GM21367 (cell line): ENCODE measurements around the gene PRKACA.
"Not testable (repeated sequence)": the region's sequence is repeated elsewhere in the genome, so short reads cannot be mapped to it uniquely, and the experiment has no call there.

Source experiments
- ATAC-seq: cut with Tn5 transposase; IDR thresholded peaks from one replicate; pipeline ENCODE4 v1.9.1; 2021; ENCODE audit not compliant: unreplicated experiment

Gene PRKACA

DNA sequence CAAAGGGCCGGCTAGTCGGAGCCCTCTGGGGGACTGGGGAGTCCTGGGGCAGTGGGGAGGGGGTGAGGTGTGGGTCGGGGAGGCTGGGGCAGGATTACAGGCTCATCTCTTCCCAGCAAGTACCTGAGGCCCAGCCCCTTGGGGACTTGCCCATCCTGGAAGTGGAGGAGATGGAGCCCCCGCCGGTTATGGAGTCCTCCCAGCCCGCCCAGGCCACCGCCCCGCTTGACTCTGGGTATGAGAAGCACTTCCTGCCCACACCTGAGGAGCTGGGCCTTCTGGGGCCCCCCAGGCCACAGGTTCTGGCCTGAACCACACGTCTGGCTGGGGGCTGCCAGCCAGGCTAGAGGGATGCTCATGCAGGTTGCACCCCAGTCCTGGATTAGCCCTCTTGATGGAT, 65.6 kb downstream of the PRKACA start:
- no peak for ATAC-seq

DNA sequence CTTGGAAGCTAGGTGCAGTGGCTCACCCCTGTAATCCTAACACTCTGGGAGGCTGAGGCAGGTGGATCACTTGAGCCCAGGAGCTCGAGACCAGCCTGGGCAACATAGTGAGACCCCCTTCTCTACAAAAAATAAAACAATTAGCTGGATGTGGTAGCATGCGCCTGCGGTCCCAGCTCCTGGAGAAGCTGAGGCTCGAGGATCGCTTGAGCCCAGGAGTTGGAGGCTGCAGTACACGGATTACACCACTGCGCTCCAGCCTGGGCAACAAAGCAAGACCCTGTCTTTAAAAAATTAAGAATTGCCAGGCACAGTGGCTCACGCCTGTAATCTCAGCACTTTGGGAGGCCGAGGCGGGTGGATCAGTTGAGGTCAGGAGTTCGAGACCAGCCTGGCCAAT, 66.6 kb downstream of the PRKACA start:
- ATAC-seq: not testable (repeated sequence)

DNA sequence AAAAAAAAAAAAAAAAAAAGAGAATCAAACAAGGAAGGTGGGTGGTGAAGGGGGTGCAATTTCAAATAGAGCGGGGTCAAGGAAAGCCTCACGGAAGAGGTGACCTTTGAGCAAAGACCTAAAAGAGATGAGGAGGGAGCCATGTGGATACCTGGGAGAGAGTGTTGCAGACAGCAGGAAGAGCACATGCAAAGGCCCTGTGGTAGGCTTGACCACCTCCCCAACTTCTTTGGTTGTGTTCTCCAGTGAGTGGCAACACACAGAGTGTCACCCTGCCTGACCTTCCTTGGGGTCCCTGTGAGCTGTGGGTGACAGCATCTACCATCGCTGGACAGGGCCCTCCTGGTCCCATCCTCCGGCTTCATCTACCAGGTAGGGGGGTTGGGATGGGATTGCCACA, 67.0 kb downstream of the PRKACA start:
- no peak for ATAC-seq

DNA sequence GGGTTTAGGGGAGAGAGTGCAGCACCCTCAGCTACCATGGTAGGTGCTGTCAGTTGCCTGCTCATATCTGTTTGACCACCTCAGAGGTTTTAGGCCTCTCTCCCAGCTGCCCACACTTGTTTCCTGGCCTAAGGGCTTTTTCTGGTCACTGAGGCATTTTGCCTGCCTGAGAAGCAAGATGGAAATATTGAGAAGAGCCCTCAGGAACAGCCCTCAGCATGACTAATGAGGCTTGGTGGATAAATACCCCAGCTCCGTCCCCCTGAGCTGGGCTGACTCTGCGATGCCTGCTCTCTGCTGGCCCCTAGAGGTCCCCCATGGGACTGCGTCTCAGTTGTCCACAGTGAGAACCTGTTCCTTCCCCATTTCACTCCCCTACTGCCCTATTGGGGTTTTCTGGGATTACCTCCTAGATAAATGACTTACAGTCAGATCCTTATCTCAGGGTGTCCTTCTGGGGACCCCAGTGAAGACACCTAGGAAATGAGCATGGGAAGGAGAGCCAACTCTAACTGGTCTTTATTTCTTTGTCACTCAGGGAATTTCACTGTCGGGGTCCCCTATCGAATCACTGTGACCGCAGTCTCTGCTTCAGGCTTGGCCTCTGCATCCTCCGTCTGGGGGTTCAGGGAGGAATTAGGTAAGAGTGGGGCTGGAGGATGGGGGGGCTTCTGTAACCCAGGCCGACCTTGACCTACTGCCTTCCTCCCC, 69.0 kb downstream of the PRKACA start:
- no peak for ATAC-seq

DNA sequence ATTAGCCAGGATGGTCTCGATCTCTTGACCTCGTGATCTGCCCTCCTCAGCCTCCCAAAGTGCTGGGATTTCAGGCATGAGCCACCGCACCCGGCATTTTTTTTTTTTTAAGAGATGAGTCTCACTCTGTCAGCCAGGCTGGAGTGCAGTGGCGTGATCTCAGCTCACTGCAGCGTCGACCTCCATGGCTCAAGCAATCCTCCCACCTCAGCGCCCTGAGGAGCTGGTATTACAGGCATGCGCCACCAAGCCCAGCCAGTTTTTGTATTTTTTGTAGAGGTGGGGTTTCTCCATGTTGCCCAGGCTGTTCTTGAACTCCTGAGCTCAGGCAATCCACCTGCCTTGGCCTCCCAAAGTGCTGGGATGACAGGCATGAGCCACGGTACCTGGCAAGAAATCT, 69.7 kb downstream of the PRKACA start:
- not testable (repeated sequence) for ATAC-seq

DNA sequence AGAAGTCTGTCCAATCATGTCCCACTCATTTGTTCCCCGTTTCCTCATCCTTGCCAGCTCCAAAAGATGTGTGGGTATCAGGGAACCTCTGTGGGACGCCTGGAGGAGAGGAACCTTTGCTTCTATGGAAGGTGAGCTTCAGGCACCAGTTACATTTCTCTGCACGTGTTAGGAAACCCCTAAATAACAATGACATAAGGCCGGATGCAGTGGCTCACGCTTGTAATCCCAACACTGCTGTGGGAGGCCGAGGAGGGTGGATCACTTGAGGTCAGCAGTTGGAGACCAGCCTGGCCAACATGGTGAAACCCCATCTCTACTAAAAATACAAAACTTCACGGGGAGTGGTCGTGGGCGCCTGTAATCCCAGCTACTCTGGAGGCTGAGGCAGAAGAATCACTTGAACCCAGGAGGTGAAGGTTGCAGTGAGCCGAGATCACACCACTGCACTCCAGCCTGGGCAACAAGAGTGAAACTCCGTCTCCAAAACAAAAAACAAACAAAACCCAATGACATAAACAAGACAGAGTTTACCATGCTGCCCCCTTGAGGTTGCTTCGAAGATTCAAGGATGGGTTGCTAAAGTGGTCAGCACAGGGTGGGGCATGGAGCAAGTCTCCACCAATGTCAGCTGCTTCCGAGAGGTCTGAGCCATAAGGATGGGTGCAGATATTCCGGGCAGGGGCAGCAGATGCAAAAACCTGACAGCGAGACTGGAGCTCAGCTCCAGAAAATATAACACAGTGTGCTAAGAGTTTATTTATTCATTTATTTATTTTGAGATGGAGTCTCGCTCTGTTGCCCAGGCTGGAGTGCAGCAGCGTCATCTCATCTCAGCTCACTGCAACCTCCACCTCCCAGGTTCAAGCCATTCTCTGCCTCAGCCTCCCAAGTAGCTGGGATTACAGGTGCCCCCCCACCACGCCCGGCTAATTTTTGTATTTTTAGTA, 74.6 kb downstream of the PRKACA start:
- not testable (repeated sequence) for ATAC-seq
